ENCODE data around the gene BICRAL. TPM values are rescaled to one million over a fixed set of nuclear protein-coding genes. Genes with fewer than 3 reads are reported as not detected.

BICRAL gene
- total RNA-seq, 1 experiment from 2014 or later, result 6.9 TPM

GRCh38 chr6:42818416-42818815, 36.6 kb downstream of the BICRAL start:
- CTCF ChIA-PET, result no interaction called here
- Histone ChIP-seq H3K4me3 (ENCODE audit: low read depth, low read length, poor library complexity, severe bottlenecking) (no peak overlapping the region), H3K4me1 (ENCODE audit: insufficient read depth, low read length, poor library complexity, severe bottlenecking) (no peaks in the 10 kb centered on the region), H3K27me3 (replicated peaks; ENCODE audit: insufficient read depth, low read depth, low read length, poor library complexity) (no peaks in the 10 kb centered on the region), H3K36me3 (ENCODE audit: insufficient read depth, low read length, poor library complexity, severe bottlenecking) (no peaks in the 10 kb centered on the region), H3K27ac (ENCODE audit: low read depth, low read length, poor library complexity, severe bottlenecking) (no peak overlapping the region), H3K9me3 (ENCODE audit: low read depth, low read length, poor library complexity, severe bottlenecking) (no peaks in the 10 kb centered on the region)
- TF ChIP-seq, protein P1, sequence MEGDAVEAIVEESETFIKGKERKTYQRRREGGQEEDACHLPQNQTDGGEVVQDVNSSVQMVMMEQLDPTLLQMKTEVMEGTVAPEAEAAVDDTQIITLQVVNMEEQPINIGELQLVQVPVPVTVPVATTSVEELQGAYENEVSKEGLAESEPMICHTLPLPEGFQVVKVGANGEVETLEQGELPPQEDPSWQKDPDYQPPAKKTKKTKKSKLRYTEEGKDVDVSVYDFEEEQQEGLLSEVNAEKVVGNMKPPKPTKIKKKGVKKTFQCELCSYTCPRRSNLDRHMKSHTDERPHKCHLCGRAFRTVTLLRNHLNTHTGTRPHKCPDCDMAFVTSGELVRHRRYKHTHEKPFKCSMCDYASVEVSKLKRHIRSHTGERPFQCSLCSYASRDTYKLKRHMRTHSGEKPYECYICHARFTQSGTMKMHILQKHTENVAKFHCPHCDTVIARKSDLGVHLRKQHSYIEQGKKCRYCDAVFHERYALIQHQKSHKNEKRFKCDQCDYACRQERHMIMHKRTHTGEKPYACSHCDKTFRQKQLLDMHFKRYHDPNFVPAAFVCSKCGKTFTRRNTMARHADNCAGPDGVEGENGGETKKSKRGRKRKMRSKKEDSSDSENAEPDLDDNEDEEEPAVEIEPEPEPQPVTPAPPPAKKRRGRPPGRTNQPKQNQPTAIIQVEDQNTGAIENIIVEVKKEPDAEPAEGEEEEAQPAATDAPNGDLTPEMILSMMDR (conservative IDR thresholded peaks at IDR 0.05; ENCODE audit: low read depth, low read length), result no peak
- TF ChIP-seq EZH2 (IDR thresholded peaks at IDR 0.05; ENCODE audit: borderline replicate concordance, low read depth, low read length, poor library complexity, severe bottlenecking), result no peak
- intact Hi-C loops (cut with micrococcal nuclease; ENCODE audit: unreplicated experiment), result no loop called here
- DNase-seq (ENCODE audit: low spot score), result no peak
- POLR2A ChIA-PET (ENCODE audit: low non-redundant PET), result no interaction called here
- no TSS peak for BruUV-seq (replicated peaks)

- no peak for DNase-seq (ENCODE audit: low spot score)
- no peaks in the 10 kb centered on the region for H3K36me3 ChIP-seq (ENCODE audit: insufficient read depth, low read length, poor library complexity, severe bottlenecking)
- H3K9me3 ChIP-seq (ENCODE audit: low read depth, low read length, poor library complexity, severe bottlenecking), result no peaks in the 10 kb centered on the region
- no peak overlapping the region for H3K4me3 ChIP-seq (ENCODE audit: low read depth, low read length, poor library complexity, severe bottlenecking)
- TF ChIP-seq, protein P1 (conservative IDR thresholded peaks at IDR 0.05; ENCODE audit: low read depth, low read length), result no peak
- TF ChIP-seq EZH2 (IDR thresholded peaks at IDR 0.05; ENCODE audit: borderline replicate concordance, low read depth, low read length, poor library complexity, severe bottlenecking), result no peak
- intact Hi-C loops (cut with micrococcal nuclease; ENCODE audit: unreplicated experiment), result no loop called here
- H3K27ac ChIP-seq (ENCODE audit: low read depth, low read length, poor library complexity, severe bottlenecking), result no peak overlapping the region
- no TSS peak for BruUV-seq (replicated peaks)
- ChIA-PET POLR2A (ENCODE audit: low non-redundant PET) (no interaction called here), CTCF (no interaction called here)
- no peaks in the 10 kb centered on the region for H3K4me1 ChIP-seq (ENCODE audit: insufficient read depth, low read length, poor library complexity, severe bottlenecking)
- H3K27me3 ChIP-seq (replicated peaks; ENCODE audit: insufficient read depth, low read depth, low read length, poor library complexity), result no peaks in the 10 kb centered on the region
Measured at GRCh38 chr6:42818878-42819277, 37.0 kb downstream of the BICRAL start.

DNA sequence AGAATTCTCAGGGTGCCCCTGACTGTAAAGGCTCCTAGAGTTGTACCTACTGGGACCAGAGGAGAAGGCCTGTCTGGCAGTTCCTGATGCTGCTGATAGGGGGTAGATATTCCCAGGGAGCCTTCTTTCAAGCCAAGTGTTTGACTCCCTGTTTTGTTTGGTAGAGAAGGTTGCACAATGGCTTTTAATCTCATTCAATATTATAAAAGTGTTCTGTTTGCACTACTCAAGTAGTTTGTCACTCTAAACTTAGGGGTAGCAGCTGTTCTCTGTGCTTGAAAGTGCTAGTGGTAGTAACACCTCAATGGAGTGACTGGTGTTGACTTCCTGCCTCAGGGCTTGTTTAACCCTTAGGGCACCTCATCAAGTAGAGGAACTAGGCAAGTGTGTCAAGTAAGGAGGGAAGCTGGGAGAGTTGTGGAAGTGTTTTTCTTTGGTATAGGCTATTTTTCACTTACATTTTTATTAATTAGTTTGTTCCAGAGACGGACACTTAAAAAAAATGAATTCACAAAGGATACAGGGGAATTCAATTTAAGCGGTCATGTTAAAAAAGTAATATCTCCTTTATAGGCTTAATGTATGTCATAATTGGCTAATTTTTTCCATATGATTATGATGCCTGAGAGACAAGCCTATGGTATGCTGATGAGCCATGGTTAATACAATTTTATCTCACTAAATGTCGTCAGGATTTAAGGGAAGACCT, 38.1 kb downstream of the BICRAL start:
- Histone ChIP-seq H3K9me3 (ENCODE audit: low read depth, low read length, poor library complexity, severe bottlenecking) (no peaks in the 10 kb centered on the region), H3K27me3 (replicated peaks; ENCODE audit: insufficient read depth, low read depth, low read length, poor library complexity) (no peaks in the 10 kb centered on the region), H3K4me1 (ENCODE audit: insufficient read depth, low read length, poor library complexity, severe bottlenecking) (no peaks in the 10 kb centered on the region), H3K36me3 (ENCODE audit: insufficient read depth, low read length, poor library complexity, severe bottlenecking) (no peaks in the 10 kb centered on the region), H3K27ac (ENCODE audit: low read depth, low read length, poor library complexity, severe bottlenecking) (no peak overlapping the region), H3K4me3 (ENCODE audit: low read depth, low read length, poor library complexity, severe bottlenecking) (no peak overlapping the region)
- BruUV-seq (replicated peaks), result no TSS peak
- ChIA-PET CTCF (no interaction called here), POLR2A (ENCODE audit: low non-redundant PET) (no interaction called here)
- TF ChIP-seq, protein P1 (conservative IDR thresholded peaks at IDR 0.05; ENCODE audit: low read depth, low read length), result peak; percentile 25; the same call in 1 of the 2 replicates
- TF ChIP-seq EZH2 (IDR thresholded peaks at IDR 0.05; ENCODE audit: borderline replicate concordance, low read depth, low read length, poor library complexity, severe bottlenecking), result no peak
- intact Hi-C loops (cut with micrococcal nuclease; ENCODE audit: unreplicated experiment), result no loop called here
- peak; percentile 40 for DNase-seq (ENCODE audit: low spot score)

All from A673 (cell line).